Renal cortical epithelial cell (primary cell): ENCODE results near the gene RERE. TPM values are rescaled to one million over a fixed set of nuclear protein-coding genes. Genes with fewer than 3 reads are reported as not detected.

Experiments used
- DNase-seq: peaks from one replicate; pipeline ENCODE4 v3.0.0-alpha.2; 2011; ENCODE audit warnings: low read depth
- total RNA-seq: library from RNA; depleted of rRNA; stranded (reverse); fragments of >200 nt; gene quantifications from 2 replicates; pipeline ENCODE4 v1.2.3, GENCODE V29; 2014

Gene RERE
- total RNA-seq, 1 donor from 2014 or later, result 57.8 TPM

- no peak for DNase-seq
Measured at GRCh38 chr1:8352471-8352845, 465.0 kb downstream of the RERE start.

DNA sequence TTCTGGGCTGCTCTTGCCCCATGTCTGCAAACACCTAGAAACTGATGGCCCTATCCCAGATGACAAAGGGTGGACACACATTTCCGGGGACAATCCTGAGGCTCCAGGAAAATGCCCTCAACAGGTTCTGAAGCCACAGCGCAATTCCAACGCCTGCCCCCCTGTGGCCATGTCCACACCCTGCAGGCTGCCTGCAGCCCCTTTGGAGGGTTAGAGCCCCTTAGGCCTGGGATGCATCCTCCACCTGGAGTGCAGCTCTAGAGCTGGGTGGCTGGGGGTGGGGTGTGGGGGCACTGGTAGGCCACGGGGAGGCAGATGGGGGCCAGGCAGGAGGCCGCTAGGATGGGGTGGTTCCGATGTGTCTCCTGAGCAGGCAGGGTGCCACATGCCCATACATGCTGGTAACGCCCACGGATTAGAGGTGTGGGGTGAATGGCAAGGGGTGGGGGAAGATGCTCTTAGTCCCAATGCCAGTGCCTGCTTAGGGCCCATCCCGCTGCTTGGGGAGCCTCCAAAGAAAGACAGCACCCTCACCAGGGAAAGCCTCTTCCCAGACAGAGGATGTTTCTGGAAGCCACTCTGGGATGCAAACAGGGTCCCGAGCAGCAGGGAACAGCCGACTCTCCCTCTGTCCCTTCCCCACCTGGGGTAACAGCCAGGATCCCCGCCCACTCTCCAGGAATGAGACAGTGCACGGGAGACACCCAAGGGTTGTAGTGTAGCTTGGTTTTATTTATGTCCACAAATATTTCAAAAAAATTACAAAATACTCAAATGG lies 465.6 kb downstream of the RERE start:
- DNase-seq, result no peak

GRCh38 chr1:8350914-8351684 lies 466.3 kb downstream of the RERE start:
- DNase-seq, result no peak

DNA sequence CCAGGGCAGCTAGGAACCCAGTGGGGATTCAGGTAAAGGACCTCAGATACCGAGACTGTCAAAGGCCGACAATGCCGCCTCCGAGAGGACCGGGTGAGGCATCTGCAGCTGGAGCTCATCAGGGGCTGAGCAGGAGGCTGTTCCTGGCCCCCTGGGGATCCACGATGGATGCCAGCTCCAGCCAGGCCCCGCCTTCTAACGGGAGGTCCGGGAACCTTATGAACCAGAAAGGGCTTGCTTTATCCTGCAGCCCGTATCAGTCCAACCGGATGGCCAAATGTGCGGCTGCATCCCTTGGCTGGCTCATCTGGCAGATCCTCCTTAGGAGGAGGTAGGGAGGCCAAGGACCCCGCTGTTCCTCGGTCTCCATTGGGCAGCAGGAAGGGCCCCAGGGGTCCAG lies 467.5 kb downstream of the RERE start:
- no peak for DNase-seq

- no peak for DNase-seq
Measured at GRCh38 chr1:8349473-8349865, 468.0 kb downstream of the RERE start.

GRCh38 chr1:8348777-8349472 lies 468.5 kb downstream of the RERE start:
- peak; percentile 30 for DNase-seq

DNA sequence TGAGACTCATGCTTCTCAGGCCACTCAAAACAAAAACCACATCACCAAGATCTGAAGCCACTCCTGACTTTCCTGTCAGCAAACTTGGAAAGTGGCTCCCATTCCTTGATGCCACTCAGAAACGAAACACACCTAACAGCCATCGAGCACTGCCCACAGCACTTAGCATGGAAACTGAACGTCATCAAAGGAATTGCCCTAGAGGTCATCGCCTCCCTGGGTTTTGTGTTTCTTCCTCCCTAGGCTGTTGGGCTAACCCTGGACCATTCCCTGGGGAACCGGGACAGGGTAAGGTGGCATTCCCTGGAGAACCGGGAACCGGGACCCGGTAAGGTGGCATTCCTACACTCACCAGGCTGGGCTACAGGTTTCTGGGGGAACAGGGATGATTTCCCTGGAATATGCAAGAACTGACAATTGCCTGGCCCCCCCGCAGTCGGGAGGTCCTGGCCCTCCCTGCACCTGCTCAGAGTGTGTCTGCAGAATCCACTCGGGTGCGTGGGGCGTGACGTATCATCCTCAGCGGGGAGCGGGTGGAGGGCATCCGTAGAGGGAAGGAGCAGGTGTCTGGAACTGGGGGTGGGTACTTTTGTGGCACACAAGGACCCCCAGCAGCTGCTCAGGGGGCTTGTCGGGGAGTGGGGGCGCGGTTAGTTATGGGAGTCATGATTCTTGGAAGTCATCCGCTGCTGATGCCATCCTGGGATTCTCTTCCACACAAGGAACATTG lies 469.2 kb downstream of the RERE start:
- no peak for DNase-seq

GRCh38 chr1:8347635-8348034 lies 469.8 kb downstream of the RERE start:
- DNase-seq, result no peak

- DNase-seq, result no peak
Measured at GRCh38 chr1:8345621-8346415, 471.6 kb downstream of the RERE start.

DNA sequence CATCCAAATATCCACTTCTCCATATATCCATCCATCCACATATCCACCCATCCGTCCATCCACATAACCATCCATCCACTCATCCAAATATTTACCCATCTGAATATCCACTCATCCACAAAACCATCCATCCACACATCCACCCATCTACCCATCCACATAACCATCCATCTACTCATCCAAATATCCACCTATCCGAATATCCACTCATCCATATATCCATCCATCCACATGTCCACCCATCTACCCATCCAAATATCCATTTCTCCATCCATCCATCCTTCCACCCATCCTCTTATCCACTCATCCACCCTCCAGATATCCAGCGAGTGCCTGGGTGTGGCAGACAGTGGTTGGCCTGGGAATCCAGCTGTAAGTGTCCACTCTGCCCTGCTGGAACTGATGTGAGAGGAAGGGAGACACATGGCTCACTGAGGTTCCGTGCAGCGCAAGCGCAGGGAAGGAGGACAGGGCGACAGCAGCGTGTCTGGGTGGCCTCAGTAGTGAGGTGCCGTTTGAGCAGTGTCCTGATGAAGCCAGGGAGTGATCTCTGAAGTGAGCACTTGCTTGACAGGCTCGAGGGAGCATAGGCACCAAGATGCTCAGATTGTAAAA lies 472.4 kb downstream of the RERE start:
- no peak for DNase-seq

DNA sequence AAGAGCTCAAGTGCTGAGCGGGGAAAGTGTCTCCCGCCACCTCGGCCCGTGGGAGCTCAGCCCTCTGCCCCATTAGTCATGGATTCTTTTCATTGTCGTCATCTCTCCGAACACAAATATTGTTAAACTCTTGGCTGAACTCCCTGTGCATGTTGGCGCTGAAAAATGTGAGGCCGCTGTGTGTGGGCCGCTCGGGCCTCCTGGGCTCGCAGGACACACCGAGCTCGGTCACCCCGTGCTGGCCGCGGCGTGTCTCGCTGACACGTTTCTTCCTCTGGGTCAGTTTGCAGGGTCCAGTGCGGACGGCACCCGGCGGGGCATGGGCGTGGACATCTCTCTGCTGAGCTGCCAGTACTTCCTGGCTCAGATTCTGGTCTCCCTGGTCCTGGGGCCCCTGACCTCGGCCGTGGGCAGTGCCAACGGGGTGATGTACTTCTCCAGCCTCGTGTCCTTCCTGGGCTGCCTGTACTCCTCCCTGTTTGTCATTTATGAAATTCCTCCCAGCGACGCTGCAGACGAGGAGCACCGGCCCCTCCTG lies 473.9 kb downstream of the RERE start:
- DNase-seq, result peak; percentile 92

- no peak for DNase-seq
Measured at GRCh38 chr1:8343044-8343443, 474.4 kb downstream of the RERE start.

DNA sequence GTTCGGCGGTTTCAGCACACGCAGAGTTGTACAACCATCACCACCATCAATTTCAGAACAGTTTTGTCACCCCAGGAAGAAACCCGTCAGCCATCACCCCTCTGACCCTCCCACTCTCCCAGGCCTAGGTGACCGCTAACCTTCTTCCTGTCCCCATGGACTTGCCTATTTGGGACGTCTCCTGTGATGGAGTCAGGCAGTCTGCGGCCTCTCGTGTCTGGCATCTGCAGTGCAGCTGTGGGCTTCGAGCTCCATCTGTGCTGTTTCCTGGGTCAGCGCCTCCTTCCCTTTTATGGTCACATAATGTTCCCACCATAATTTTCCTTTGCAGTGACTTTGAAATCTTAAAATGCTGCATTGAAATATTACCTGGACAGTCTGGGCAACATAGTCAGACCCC lies 475.1 kb downstream of the RERE start:
- no peak for DNase-seq

DNA sequence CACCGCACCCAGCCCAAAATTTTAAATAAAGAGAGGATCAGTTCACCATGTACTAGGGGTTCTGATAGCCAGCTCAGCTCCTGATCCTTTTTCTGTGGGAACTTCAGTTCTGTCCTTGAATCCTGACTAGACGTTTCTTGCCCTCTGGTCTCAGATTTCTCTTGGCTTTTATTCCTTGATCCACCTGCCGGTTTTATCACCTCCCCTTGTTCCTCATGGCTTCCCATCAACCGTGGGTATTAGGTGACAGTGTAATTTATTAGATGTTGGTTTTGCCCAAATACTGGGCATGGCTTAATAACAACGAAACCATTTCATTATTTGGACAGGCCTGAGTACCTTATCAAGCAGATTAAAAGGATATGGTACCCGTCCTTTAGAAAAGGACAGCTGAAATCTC lies 477.0 kb downstream of the RERE start:
- DNase-seq, result no peak

GRCh38 chr1:8339203-8339600 lies 478.2 kb downstream of the RERE start:
- no peak for DNase-seq

DNA sequence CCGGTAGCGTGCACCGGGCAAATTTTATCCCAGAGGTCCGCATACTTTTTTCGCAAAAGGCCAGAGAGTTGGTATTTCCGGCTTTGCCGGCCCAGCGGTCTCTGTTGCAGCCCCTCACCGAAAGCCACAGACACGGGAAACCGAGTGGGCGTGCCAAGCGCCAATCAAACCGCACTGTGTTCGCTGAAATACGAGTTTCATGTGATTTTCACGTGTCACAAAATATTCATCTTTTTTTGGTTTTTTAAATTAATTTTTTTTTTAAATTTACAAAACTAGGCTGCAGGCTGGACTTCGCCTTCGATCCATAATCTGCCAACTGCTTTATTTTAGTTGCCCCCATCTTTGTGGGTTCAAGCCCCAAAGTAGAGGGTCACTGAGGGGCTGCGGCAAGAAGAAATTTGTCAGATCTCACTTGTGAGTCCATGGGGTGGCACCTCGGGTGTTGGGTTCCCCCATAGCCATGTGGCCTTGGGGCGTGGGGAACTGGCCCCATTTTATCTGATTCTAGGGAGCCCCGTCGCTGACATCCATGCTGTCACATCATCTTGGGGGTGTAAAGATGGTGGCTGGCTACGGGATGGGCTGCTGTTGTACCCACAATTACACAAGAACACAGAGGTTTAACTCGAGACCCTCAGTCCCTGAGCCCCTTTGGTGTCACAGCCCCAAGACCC lies 478.8 kb downstream of the RERE start:
- DNase-seq, result no peak

DNA sequence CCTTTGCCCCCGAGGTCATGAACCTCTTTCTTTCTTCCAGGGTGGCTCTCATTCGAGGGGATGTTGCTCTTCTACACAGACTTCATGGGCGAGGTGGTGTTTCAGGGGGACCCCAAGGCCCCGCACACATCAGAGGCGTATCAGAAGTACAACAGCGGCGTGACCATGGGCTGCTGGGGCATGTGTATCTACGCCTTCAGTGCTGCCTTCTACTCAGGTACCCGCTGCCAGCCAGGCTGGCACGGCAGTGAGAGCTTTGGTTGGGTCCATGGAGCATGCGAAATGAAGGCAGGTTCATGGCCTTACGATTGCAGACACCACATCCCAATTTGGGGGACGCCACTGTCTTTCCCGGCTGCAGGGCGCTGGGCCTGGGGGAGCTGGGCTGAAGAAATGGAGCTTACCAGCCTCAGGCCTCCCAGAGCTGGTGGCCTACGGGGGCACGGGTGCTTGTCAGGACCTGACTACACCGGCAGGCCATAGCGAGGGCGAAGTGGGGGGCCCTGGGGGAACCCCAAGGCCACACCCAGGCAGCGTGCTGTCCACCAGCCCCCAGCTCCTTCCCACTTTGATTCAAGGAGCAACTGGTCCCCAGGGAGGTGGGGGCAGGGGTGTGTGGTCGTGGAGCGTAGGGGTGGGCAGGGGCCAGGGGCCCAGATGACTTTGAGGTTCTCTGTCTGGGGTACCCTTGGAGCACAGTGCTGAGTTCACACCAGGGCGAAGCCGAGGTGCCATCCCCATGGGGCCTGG lies 479.5 kb downstream of the RERE start:
- DNase-seq, result no peak

GRCh38 chr1:8335246-8335645 lies 482.2 kb downstream of the RERE start:
- DNase-seq, result no peak
